Osteocyte (in vitro differentiated cells): ENCODE results near the gene HIGD1A. TPM values are rescaled to one million over a fixed set of nuclear protein-coding genes. Genes with fewer than 3 reads are reported as not detected.
A peak's percentile ranks its signal among the peaks of the same experiment; 100 is the strongest.

Source experiments
- DNase-seq: peaks from one replicate; pipeline ENCODE4 v3.0.0; 2021; ENCODE audit warnings: mixed read lengths; ENCODE audit not compliant: unreplicated experiment; ENCODE audit errors: extremely low spot score
- H3K27ac Mint-ChIP-seq: one replicate; pipeline ENCODE4 v1.8.0; 2021; ENCODE audit warnings: mild to moderate bottlenecking, mixed read lengths; ENCODE audit not compliant: unreplicated experiment
- H3K27me3 Mint-ChIP-seq: one replicate; pipeline ENCODE4 v1.8.0; 2021; ENCODE audit warnings: mixed read lengths; ENCODE audit not compliant: unreplicated experiment
- H3K36me3 Mint-ChIP-seq: one replicate; pipeline ENCODE4 v1.8.0; 2021; ENCODE audit warnings: mixed read lengths; ENCODE audit not compliant: unreplicated experiment
- H3K4me1 Mint-ChIP-seq: one replicate; pipeline ENCODE4 v1.8.0; 2021; ENCODE audit warnings: mixed read lengths; ENCODE audit not compliant: unreplicated experiment
- H3K4me3 Mint-ChIP-seq: one replicate; pipeline ENCODE4 v1.8.0; 2021; ENCODE audit warnings: mild to moderate bottlenecking, moderate library complexity, mixed read lengths; ENCODE audit not compliant: unreplicated experiment
- H3K9me3 Mint-ChIP-seq: one replicate; pipeline ENCODE4 v1.8.0; 2021; ENCODE audit warnings: mixed read lengths; ENCODE audit not compliant: unreplicated experiment
- total RNA-seq: library from RNA; stranded (reverse); gene quantifications from 2 replicates; pipeline ENCODE4 v1.2.1, GENCODE V29; 2021
- TF ChIP-seq, protein P1 (sequence below): fragments of 200-600 bp; sonication (generic); IDR thresholded peaks from 2 replicates; pipeline ENCODE4 v1.5.0; 2021; ENCODE audit warnings: antibody characterized with exemption, mild to moderate bottlenecking, moderate library complexity

The HIGD1A gene
- total RNA-seq, 1 donor from 2014 or later: 63.8 TPM

DNA sequence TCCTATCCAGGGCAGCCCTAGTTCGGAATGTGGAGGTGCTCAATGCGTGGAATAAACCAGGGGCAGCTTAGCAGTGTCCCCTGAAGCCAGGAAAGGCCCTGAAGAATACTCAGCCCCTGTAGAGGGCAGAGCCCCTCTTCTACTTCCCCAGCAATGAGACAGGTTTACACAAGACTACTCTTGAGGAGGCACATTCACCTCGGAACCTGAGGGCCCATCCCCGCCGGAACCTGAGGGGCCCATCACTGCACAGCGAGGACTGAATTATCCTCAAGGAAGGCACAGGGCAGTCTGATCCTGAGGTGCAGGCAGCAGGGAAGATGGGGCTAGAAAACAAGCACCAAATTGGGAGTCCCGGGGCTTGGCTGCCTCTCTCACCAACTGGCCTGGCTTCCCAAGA, 53.5 kb downstream of the HIGD1A start:
- Mint-ChIP-seq H3K9me3 (no peaks in the 10 kb centered on the region), H3K4me3 (no peak overlapping the region)
- no peak for DNase-seq

DNA sequence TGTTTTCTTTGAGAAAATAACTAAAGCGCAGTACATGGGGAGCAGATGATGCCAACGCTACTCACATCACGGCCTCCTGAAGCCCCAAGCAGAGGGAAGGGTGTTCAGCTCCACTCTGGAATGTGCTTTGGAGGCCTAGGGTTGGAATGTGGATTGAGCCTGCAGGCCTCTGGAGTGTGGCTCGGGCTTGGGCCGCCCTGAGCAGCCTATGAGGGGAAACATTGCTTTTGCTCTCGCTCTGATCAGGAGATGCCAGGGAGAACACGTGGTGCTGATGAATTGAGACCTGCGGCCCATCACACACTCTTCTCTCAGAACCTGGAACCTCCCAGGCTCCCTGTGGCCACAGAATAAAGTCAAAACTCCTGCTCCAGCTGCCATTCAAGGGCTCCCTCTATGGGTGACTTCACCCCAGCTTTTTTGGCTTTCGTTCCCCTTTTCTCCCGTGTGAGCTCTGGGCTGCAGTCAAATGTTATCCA, 54.5 kb downstream of the HIGD1A start:
- DNase-seq: no peak
- peak overlapping the region; percentile 58 for H3K27ac Mint-ChIP-seq
- TF ChIP-seq, protein P1, sequence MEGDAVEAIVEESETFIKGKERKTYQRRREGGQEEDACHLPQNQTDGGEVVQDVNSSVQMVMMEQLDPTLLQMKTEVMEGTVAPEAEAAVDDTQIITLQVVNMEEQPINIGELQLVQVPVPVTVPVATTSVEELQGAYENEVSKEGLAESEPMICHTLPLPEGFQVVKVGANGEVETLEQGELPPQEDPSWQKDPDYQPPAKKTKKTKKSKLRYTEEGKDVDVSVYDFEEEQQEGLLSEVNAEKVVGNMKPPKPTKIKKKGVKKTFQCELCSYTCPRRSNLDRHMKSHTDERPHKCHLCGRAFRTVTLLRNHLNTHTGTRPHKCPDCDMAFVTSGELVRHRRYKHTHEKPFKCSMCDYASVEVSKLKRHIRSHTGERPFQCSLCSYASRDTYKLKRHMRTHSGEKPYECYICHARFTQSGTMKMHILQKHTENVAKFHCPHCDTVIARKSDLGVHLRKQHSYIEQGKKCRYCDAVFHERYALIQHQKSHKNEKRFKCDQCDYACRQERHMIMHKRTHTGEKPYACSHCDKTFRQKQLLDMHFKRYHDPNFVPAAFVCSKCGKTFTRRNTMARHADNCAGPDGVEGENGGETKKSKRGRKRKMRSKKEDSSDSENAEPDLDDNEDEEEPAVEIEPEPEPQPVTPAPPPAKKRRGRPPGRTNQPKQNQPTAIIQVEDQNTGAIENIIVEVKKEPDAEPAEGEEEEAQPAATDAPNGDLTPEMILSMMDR: peak; percentile 52
- H3K27me3 Mint-ChIP-seq: no peaks in the 10 kb centered on the region
- no peaks in the 10 kb centered on the region for H3K9me3 Mint-ChIP-seq
- H3K4me3 Mint-ChIP-seq: no peak overlapping the region
- H3K36me3 Mint-ChIP-seq: no peaks in the 10 kb centered on the region
- H3K4me1 Mint-ChIP-seq: peaks cover 17% of the 10 kb centered on the region

More for the DNA sequence above, 53.5 kb downstream of the HIGD1A start:
- H3K27ac Mint-ChIP-seq: no peak overlapping the region
- peaks cover 17% of the 10 kb centered on the region for H3K4me1 Mint-ChIP-seq
- peaks cover 3% of the 10 kb centered on the region for H3K27me3 Mint-ChIP-seq
- H3K36me3 Mint-ChIP-seq: no peaks in the 10 kb centered on the region
- TF ChIP-seq, protein P1: no peak

DNA sequence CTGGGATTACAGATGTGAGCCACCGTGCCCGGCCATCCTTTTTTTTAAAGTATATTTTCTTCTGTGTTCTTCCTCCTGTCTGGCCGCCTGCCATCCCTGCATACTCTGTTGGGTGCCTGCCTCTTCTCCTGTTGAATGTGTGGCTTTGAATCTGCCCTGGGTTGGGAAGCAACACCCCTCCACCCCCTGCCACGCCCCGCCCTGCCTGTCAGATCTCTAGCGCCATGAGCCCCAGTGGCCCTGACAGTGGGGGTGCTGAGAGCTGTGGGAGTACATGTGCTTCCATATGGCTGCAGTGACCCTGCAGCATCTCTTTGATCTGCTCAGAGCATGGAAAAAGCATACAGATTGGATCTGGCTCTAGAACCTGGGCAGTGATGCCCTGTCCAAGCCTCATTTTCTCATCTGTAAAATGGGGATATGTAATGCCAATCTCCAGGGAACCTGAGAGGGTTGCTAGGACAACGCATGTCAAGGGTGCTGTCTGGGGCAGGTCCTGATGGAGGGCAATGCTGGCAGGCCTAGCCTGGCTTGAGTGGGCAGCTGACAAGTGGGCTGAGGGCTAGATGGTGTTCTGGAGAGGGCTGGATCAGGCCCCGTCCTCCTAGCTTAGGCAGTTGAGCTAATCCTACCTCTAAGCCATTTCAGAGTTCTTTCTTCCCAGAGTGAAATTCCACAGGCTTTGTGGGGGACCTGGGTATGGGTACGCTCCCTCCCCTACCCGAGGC, 55.1 kb downstream of the HIGD1A start:
- Mint-ChIP-seq H3K4me1 (peaks cover 17% of the 10 kb centered on the region), H3K36me3 (no peaks in the 10 kb centered on the region), H3K4me3 (no peak overlapping the region), H3K27me3 (no peaks in the 10 kb centered on the region), H3K9me3 (no peaks in the 10 kb centered on the region), H3K27ac (peak overlapping the region; percentile 58)
- TF ChIP-seq, protein P1: no peak
- no peak for DNase-seq

DNA sequence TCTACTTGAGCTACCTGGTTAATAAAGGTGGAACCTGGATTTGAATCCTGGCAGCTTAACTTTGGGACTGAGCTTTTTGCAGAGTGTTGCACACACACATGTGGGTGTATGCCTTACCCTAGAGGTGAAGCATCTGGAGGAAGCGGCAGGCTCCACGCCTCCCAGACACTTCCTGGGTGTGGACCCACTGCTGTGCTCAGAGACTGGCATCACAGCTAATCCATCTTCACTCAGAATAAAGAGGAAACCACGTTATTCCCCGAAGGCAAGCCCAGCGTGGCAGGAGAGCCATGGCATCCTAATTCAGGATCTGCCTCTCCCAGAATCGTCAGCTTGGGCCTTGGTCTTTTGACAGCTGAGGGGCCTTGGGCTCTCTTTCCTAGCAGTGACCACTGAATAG, 56.7 kb downstream of the HIGD1A start:
- Mint-ChIP-seq H3K27me3 (no peaks in the 10 kb centered on the region), H3K4me1 (peaks cover 17% of the 10 kb centered on the region), H3K36me3 (no peaks in the 10 kb centered on the region), H3K9me3 (no peaks in the 10 kb centered on the region), H3K27ac (no peak overlapping the region), H3K4me3 (no peak overlapping the region)
- TF ChIP-seq, protein P1: no peak
- DNase-seq: no peak

DNA sequence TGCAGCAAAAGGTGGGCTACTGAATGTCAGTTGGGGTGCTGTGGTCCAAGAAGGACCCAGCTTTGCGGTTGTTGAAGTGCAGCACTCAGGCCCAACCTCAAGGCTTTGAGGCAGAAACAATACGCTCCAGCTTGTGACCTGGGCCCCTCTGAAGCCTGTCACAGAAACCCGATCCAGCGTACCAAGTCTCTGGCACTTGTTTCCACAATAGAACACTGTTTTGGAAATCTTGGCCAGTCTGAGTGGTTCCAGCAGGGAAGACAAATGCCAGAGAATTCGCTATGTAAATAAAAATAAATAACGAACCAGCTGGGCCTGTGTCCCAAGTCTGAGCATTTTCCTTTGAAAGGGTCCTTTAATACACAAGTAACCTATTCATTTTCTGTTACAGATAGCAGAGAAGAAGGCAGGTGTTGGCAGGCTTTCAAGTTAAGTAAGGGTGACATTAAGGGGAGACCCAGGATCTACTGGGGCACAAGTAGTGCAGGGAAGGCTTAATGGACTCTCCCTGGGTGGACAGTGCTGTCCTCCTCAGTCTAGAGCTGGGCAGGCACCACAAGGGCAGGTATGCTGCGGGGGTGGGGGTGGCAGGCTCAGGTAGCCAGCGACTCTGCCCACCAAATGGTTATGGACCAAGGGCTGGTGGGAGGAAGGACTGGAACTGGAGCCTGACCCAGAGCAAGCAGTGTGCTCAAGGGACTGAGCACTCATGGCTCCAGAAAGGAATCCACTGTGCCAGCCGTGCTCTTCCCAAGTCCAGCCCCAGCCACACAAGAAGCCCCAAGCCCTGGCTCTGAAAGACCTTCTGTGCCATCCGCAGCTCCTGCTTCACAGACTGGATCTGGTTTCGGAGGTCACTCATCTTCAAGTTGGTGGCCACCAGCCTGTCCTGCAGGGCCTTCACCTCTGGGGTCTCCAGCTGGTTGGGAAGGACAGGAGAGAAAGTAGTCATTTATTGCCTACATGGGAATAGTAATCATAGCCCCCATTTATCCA, 57.5 kb downstream of the HIGD1A start:
- H3K27ac Mint-ChIP-seq: no peak overlapping the region
- no peaks in the 10 kb centered on the region for H3K27me3 Mint-ChIP-seq
- TF ChIP-seq, protein P1: no peak
- H3K36me3 Mint-ChIP-seq: no peaks in the 10 kb centered on the region
- no peak overlapping the region for H3K4me3 Mint-ChIP-seq
- H3K4me1 Mint-ChIP-seq: peaks cover 17% of the 10 kb centered on the region
- H3K9me3 Mint-ChIP-seq: no peaks in the 10 kb centered on the region
- DNase-seq: peak; percentile 44
